Trophoblast cell (in vitro differentiated cells and primary cell): ENCODE results near the gene CNKSR2.

Source experiments
- DNase-seq, 2 donors: peaks; one replicate each; pipeline ENCODE4 v3.0.0-alpha.2; 2016
- H2AFZ ChIP-seq: 2 replicates; pipeline ENCODE4 v1.6.1; 2013; ENCODE audit warnings: low read length, moderate library complexity, mild to moderate bottlenecking; ENCODE audit not compliant: insufficient read depth, poor library complexity
- H2AK5ac ChIP-seq: 2 replicates; pipeline ENCODE4 v1.6.1; 2013; ENCODE audit warnings: mild to moderate bottlenecking, low read length
- H2BK120ac ChIP-seq: 2 replicates; pipeline ENCODE4 v1.6.1; 2013; ENCODE audit warnings: low read length, mild to moderate bottlenecking, moderate library complexity; ENCODE audit not compliant: insufficient read depth, poor library complexity
- H2BK12ac ChIP-seq: 2 replicates; pipeline ENCODE4 v1.6.1; 2013; ENCODE audit warnings: mild to moderate bottlenecking, low read length, moderate library complexity
- H2BK5ac ChIP-seq: 2 replicates; pipeline ENCODE4 v1.6.1; 2013; ENCODE audit warnings: low read length, low read depth, moderate library complexity, mild to moderate bottlenecking; ENCODE audit not compliant: poor library complexity
- H3K14ac ChIP-seq: 2 replicates; pipeline ENCODE4 v1.6.1; 2013; ENCODE audit warnings: mild to moderate bottlenecking, low read length
- H3K18ac ChIP-seq: 2 replicates; pipeline ENCODE4 v1.6.1; 2013; ENCODE audit warnings: mild to moderate bottlenecking, low read length
- H3K23ac ChIP-seq: 2 replicates; pipeline ENCODE4 v1.6.1; 2013; ENCODE audit warnings: low read length
- H3K27ac ChIP-seq: 2 replicates; pipeline ENCODE4 v1.5.1; 2013; ENCODE audit warnings: low read depth, mild to moderate bottlenecking, inconsistent platforms, low read length, moderate library complexity
- H3K27me3 ChIP-seq: 2 replicates; pipeline ENCODE4 v1.6.1; 2013; ENCODE audit warnings: inconsistent platforms, mild to moderate bottlenecking, low read length, moderate library complexity; ENCODE audit not compliant: insufficient read depth
- H3K36me3 ChIP-seq, 2 experiments: 1 replicate in 1 of 2; 2 replicates in 1 of 2; pipeline ENCODE4 v1.6.1; 2013; ENCODE audit warnings: low read length in 2 of 2, mild to moderate bottlenecking in 2 of 2, moderate library complexity in 1 of 2; ENCODE audit not compliant: insufficient read depth in 2 of 2, control insufficient read depth in 1 of 2
- H3K4ac ChIP-seq: 2 replicates; pipeline ENCODE4 v1.6.1; 2013; ENCODE audit warnings: low read depth, mild to moderate bottlenecking, low read length, moderate library complexity
- H3K4me1 ChIP-seq, 2 experiments: 1 replicate in 1 of 2; 2 replicates in 1 of 2; pipeline ENCODE4 v1.6.1; 2013; ENCODE audit warnings: low read length in 2 of 2, mild to moderate bottlenecking in 2 of 2, moderate library complexity in 1 of 2; ENCODE audit not compliant: insufficient read depth in 2 of 2, control insufficient read depth in 1 of 2
- H3K4me2 ChIP-seq: 2 replicates; pipeline ENCODE4 v1.6.1; 2013; ENCODE audit warnings: inconsistent platforms, mild to moderate bottlenecking, low read length, moderate library complexity
- H3K4me3 ChIP-seq: 2 replicates; pipeline ENCODE4 v1.5.1; 2013; ENCODE audit warnings: mild to moderate bottlenecking, low read depth, low read length, inconsistent platforms
- H3K79me1 ChIP-seq: one replicate; pipeline ENCODE4 v1.6.1; 2013; ENCODE audit warnings: low read length
- H3K79me2 ChIP-seq: 2 replicates; pipeline ENCODE4 v1.6.1; 2013; ENCODE audit warnings: low read length, mild to moderate bottlenecking; ENCODE audit not compliant: control insufficient read depth, insufficient read depth, poor library complexity
- H3K9ac ChIP-seq: 2 replicates; pipeline ENCODE4 v1.6.1; 2013; ENCODE audit warnings: mild to moderate bottlenecking, low read length
- H3K9me3 ChIP-seq: 2 replicates; pipeline ENCODE4 v1.6.1; 2013; ENCODE audit warnings: low read depth, mild to moderate bottlenecking, control low read depth, inconsistent platforms, low read length; ENCODE audit not compliant: insufficient read depth
- H4K12ac ChIP-seq: 2 replicates; pipeline ENCODE4 v1.6.1; 2013; ENCODE audit warnings: low read depth, mild to moderate bottlenecking, low read length, moderate library complexity
- H4K8ac ChIP-seq: 2 replicates; pipeline ENCODE4 v1.6.1; 2013; ENCODE audit warnings: low read depth, mild to moderate bottlenecking, low read length, moderate library complexity
- H4K91ac ChIP-seq: one replicate; pipeline ENCODE4 v1.6.1; 2013; ENCODE audit warnings: low read depth, mild to moderate bottlenecking, low read length, moderate library complexity
- WGBS: extraction: QIAGEN DNeasy Blood & Tissue Kit; methylation state at CpG from one replicate; pipeline ENCODE4 v1.1.7; 2013; ENCODE audit warnings: missing lambda C conversion rate; ENCODE audit not compliant: insufficient read length, insufficient coverage; ENCODE audit errors: extremely low coverage; 5-methylcytosine and 5-hydroxymethylcytosine counted together

CNKSR2 gene

DNA sequence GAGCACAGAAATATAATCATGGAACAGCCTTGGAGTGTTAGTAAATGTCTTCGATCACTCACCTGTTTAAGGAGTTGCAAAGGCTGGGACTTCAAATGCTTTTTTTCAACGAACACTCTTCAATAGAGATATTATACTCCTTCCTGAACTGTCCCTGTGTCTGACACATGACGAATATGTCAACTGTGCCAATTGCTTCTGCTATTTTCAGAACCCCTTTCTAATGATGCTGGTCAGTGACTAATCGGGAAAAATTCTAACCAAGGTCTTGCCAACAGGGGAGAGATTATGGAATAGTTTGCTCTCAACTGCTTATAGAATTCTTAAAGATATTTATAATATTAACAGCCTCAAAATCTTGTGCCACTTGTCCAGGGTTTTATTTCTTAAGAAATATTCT is 292.5 kb downstream of the CNKSR2 start:
- no peak overlapping the region for H4K91ac ChIP-seq
- no peaks in the 10 kb centered on the region for H3K79me1 ChIP-seq
- no peaks in the 10 kb centered on the region for H3K9me3 ChIP-seq
- H2AFZ ChIP-seq = no peak overlapping the region
- no peak overlapping the region for H2BK12ac ChIP-seq
- no peaks in the 10 kb centered on the region for H3K36me3 ChIP-seq
- H3K4me2 ChIP-seq = no peak overlapping the region
- H3K4me3 ChIP-seq = no peak overlapping the region
- no peak overlapping the region for H3K14ac ChIP-seq
- H2BK120ac ChIP-seq = no peak overlapping the region
- H3K27me3 ChIP-seq = no peaks in the 10 kb centered on the region
- H2AK5ac ChIP-seq = no peak overlapping the region
- no peak overlapping the region for H3K4ac ChIP-seq
- H3K18ac ChIP-seq = no peak overlapping the region
- WGBS = no CpG with 5 or more reads among the region's 4 CpGs
- no peaks in the 10 kb centered on the region for H3K79me2 ChIP-seq
- H3K9ac ChIP-seq = no peak overlapping the region
- no peak for DNase-seq
- H4K12ac ChIP-seq = no peak overlapping the region
- no peak overlapping the region for H3K23ac ChIP-seq
- no peak overlapping the region for H4K8ac ChIP-seq
- no peak overlapping the region for H2BK5ac ChIP-seq
- H3K4me1 ChIP-seq = no peaks in the 10 kb centered on the region
- no peak overlapping the region for H3K27ac ChIP-seq

DNA sequence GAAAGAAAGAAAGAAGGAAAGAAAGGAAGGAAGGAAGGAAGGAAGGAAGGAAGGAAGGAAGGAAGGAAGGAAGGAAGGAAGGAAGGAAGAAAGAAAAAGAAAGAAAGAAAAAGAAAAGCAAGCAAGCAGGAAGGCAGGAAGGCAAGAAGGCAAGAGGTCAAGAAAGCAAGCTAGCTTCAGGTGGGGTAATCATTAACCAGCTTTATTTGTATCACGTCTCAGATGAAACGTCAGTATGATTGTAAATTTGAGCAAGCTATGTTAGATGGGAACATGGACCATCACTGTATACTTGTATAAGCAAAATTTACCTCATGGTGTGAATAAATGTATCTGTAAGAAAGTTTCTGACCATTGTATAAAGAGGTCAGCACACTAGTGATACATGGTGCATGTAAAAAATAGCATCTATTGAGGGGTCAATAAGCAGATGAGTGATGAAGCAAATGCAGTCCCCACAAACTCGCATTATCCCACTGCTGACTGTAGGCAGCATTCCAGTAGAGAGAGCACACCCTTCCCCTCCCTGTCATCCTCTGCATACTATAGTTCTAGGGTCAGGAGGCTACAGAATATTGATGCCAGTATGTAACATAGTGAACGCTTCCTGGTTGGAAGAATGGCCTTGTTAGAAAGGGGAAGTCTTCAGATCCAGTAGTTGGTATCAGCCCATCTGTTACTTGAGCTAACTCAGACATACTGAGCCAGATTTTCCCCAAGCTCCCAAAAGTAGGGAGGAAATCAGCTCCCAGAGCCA is 300.4 kb downstream of the CNKSR2 start:
- Histone ChIP-seq H2BK5ac (no peak overlapping the region), H4K91ac (no peak overlapping the region), H3K79me2 (no peaks in the 10 kb centered on the region), H4K12ac (no peak overlapping the region), H3K4me1 (no peaks in the 10 kb centered on the region), H3K18ac (no peak overlapping the region), H3K27ac (no peak overlapping the region), H3K4me2 (no peak overlapping the region), H3K4me3 (no peak overlapping the region), H2BK120ac (no peak overlapping the region), H3K36me3 (no peaks in the 10 kb centered on the region), H2AK5ac (no peak overlapping the region), H3K79me1 (no peaks in the 10 kb centered on the region), H3K23ac (no peak overlapping the region), H2BK12ac (no peak overlapping the region), H3K4ac (no peak overlapping the region), H3K9me3 (no peaks in the 10 kb centered on the region), H2AFZ (no peak overlapping the region), H3K9ac (no peak overlapping the region), H3K27me3 (no peaks in the 10 kb centered on the region), H3K14ac (no peak overlapping the region), H4K8ac (no peak overlapping the region)
- no peak for DNase-seq
- WGBS = no CpG with 5 or more reads among the region's 4 CpGs

DNA sequence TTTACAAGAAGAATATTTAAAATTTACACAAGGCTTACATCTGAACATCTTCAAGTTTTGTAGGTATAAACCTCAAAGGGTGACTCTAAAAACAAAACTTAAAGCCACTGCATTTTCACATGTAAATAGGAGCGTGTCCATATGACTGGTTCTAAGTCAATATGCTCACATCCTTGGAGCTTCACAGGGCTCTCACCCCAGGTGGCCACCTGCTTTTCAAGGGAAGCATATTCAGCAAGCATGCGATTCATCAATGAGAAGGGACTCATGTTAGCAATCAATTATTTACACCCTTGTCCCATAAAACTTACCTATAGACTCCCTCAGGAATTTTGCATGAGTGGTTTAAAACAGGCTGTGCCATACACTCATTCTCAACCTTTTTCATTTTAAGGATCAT is 301.7 kb downstream of the CNKSR2 start:
- Histone ChIP-seq H3K9ac (no peak overlapping the region), H4K91ac (no peak overlapping the region), H3K27ac (no peak overlapping the region), H3K4ac (no peak overlapping the region), H3K9me3 (no peaks in the 10 kb centered on the region), H3K23ac (no peak overlapping the region), H3K79me1 (no peaks in the 10 kb centered on the region), H2AFZ (no peak overlapping the region), H3K4me1 (no peaks in the 10 kb centered on the region), H2AK5ac (no peak overlapping the region), H4K12ac (no peak overlapping the region), H2BK120ac (no peak overlapping the region), H2BK12ac (no peak overlapping the region), H3K4me3 (no peak overlapping the region), H2BK5ac (no peak overlapping the region), H3K27me3 (no peaks in the 10 kb centered on the region), H4K8ac (no peak overlapping the region), H3K79me2 (no peaks in the 10 kb centered on the region), H3K14ac (no peak overlapping the region), H3K36me3 (no peaks in the 10 kb centered on the region), H3K18ac (no peak overlapping the region), H3K4me2 (no peak overlapping the region)
- no CpG with 5 or more reads among the region's 2 CpGs for WGBS
- DNase-seq = no peak

DNA sequence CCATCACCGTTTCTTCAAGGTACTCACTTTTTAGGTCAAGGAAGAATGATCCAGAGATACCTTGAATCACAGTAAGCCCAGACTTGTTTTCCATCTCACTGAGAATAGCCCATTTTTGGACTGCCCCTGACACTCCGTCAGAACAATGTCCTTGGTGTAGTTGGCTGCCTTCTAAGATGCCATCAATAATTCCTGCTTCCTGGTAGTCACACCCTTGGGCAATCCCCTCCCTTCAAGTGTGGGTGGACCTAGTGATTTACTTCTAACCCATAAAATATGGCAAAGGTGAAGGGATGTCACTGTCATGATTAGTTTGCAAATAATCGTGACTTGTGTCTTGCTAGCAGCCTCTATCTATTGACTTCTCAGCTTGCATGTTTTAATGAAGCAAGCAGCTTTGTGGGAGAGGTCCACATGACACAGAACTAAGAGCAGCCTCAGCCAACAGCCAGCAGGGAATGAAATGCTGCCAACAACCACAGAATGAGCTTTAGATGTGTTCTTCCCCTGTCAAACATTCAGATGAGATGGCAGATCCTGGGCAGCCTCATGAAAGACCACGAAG is 303.9 kb downstream of the CNKSR2 start:
- DNase-seq = no peak
- no peak overlapping the region for H3K18ac ChIP-seq
- no peak overlapping the region for H3K23ac ChIP-seq
- H3K36me3 ChIP-seq = no peaks in the 10 kb centered on the region
- H3K4me1 ChIP-seq = no peaks in the 10 kb centered on the region
- no peak overlapping the region for H2BK12ac ChIP-seq
- no peak overlapping the region for H3K14ac ChIP-seq
- H2BK120ac ChIP-seq = no peak overlapping the region
- H3K9ac ChIP-seq = no peak overlapping the region
- H3K79me1 ChIP-seq = no peaks in the 10 kb centered on the region
- WGBS = no CpG with 5 or more reads among the region's 4 CpGs
- H2AFZ ChIP-seq = no peak overlapping the region
- no peak overlapping the region for H4K12ac ChIP-seq
- no peaks in the 10 kb centered on the region for H3K9me3 ChIP-seq
- H2BK5ac ChIP-seq = no peak overlapping the region
- H3K27me3 ChIP-seq = no peaks in the 10 kb centered on the region
- H2AK5ac ChIP-seq = no peak overlapping the region
- no peak overlapping the region for H3K4me3 ChIP-seq
- no peak overlapping the region for H4K8ac ChIP-seq
- no peak overlapping the region for H3K4me2 ChIP-seq
- no peak overlapping the region for H3K4ac ChIP-seq
- H4K91ac ChIP-seq = no peak overlapping the region
- H3K27ac ChIP-seq = no peak overlapping the region
- H3K79me2 ChIP-seq = no peaks in the 10 kb centered on the region
